ENCODE data around the gene BMPR1B. TPM values are rescaled to one million over a fixed set of nuclear protein-coding genes. Genes with fewer than 3 reads are reported as not detected.
A peak's percentile ranks its signal among the peaks of the same experiment; 100 is the strongest.

The BMPR1B gene
- polyA plus RNA-seq, 10 donors: 7.6 to 17.5 (median 12.9) TPM

- no peak for DNase-seq
Observed at GRCh38 chr4:94911106-94911505, 153.4 kb downstream of the BMPR1B start.

GRCh38 chr4:94912606-94913005, 154.9 kb downstream of the BMPR1B start:
- DNase-seq: no peak

GRCh38 chr4:94913316-94913715, 155.6 kb downstream of the BMPR1B start:
- no peak for DNase-seq

- no peak for DNase-seq
Observed at GRCh38 chr4:94917146-94917545, 159.4 kb downstream of the BMPR1B start.

GRCh38 chr4:94918543-94918942, 160.8 kb downstream of the BMPR1B start:
- no peak for DNase-seq

GRCh38 chr4:94920369-94920768, 162.6 kb downstream of the BMPR1B start:
- no peak for DNase-seq

- no peak for DNase-seq
Observed at GRCh38 chr4:94924566-94924965, 166.8 kb downstream of the BMPR1B start.

GRCh38 chr4:94925764-94926347, 168.1 kb downstream of the BMPR1B start:
- DNase-seq: no peak

- no peak for DNase-seq
Observed at GRCh38 chr4:94926936-94927335, 169.2 kb downstream of the BMPR1B start.

GRCh38 chr4:94927696-94928095, 169.9 kb downstream of the BMPR1B start:
- DNase-seq: peak in 1 of 3 donors; percentile 6

GRCh38 chr4:94929696-94930095, 171.9 kb downstream of the BMPR1B start:
- no peak for DNase-seq

- DNase-seq: no peak
Observed at GRCh38 chr4:94931626-94932025, 173.9 kb downstream of the BMPR1B start.

- DNase-seq: peak in 2 of 3 donors; percentile 16 to 38
Observed at GRCh38 chr4:94932366-94932765, 174.6 kb downstream of the BMPR1B start.

- peak in 1 of 3 donors; percentile 5 for DNase-seq
Observed at GRCh38 chr4:94933799-94934198, 176.0 kb downstream of the BMPR1B start.

GRCh38 chr4:94934201-94934600, 176.4 kb downstream of the BMPR1B start:
- peak in 1 of 3 donors; percentile 8 for DNase-seq

GRCh38 chr4:94934864-94935263, 177.1 kb downstream of the BMPR1B start:
- DNase-seq: no peak

GRCh38 chr4:94936854-94937253, 179.1 kb downstream of the BMPR1B start:
- no peak for DNase-seq

- peak in 1 of 3 donors; percentile 22 for DNase-seq
Observed at GRCh38 chr4:94939791-94940519, 182.2 kb downstream of the BMPR1B start.

- DNase-seq: no peak
Observed at GRCh38 chr4:94940520-94940908, 182.8 kb downstream of the BMPR1B start.

GRCh38 chr4:94941706-94942105, 184.0 kb downstream of the BMPR1B start:
- peak in 1 of 3 donors; percentile 7 for DNase-seq

- peak in 1 of 3 donors; percentile 48 for DNase-seq
Observed at GRCh38 chr4:94944726-94945125, 187.0 kb downstream of the BMPR1B start.

GRCh38 chr4:94947681-94948108, 189.9 kb downstream of the BMPR1B start:
- no peak for DNase-seq

GRCh38 chr4:94954251-94954650, 196.5 kb downstream of the BMPR1B start:
- no peak for DNase-seq

GRCh38 chr4:94957030-94957429, 199.3 kb downstream of the BMPR1B start:
- no peak for DNase-seq

Measured in muscle of back (tissue), 11 donors.